Ovary (tissue), 9 donors: ENCODE data around the gene SMG1. TPM values are rescaled to one million over a fixed set of nuclear protein-coding genes. Genes with fewer than 3 reads are reported as not detected.

ENCODE experiments used
- DNase-seq, 5 donors: peaks; one replicate each; pipeline ENCODE4 v3.0.0-alpha.2; 2019 to 2020
- H3K27ac ChIP-seq, 2 donors: fragments of 200-600 bp; one replicate each; pipeline versions ENCODE4 v1.5.1 to v1.8.0; 2019 to 2022
- H3K27me3 ChIP-seq: fragments of 200-600 bp; one replicate; pipeline ENCODE4 v1.8.0; 2022
- H3K36me3 ChIP-seq: fragments of 200-600 bp; sonication (generic); one replicate; pipeline ENCODE4 v1.5.1; 2019
- H3K4me1 ChIP-seq: one replicate; pipeline ENCODE4 v1.8.1; 2013; ENCODE audit warnings: mild to moderate bottlenecking, moderate library complexity; ENCODE audit not compliant: insufficient read depth
- H3K4me3 ChIP-seq: fragments of 200-600 bp; sonication (generic); one replicate; pipeline ENCODE4 v1.5.1; 2017
- H3K9me3 ChIP-seq, 2 donors: fragments of 200-600 bp in 1 of 2; sonication (generic) in 1 of 2; one replicate each; pipeline versions ENCODE4 v1.5.1 to v1.8.1; 2013 to 2019; ENCODE audit warnings: mild to moderate bottlenecking in 1 of 2, moderate library complexity in 1 of 2
- EP300 ChIP-seq: sonication (generic); formaldehyde crosslinking; IDR thresholded peaks from one replicate; pipeline ENCODE4 v1.6.1; 2017; ENCODE audit warnings: antibody characterized with exemption
- POLR2A ChIP-seq: fragments of 450-650 bp; IDR thresholded peaks from one replicate; pipeline ENCODE4 v1.6.1; 2017; ENCODE audit warnings: antibody characterized with exemption, mild to moderate bottlenecking, moderate library complexity
- WGBS, 3 donors: extraction: QIAGEN DNeasy Blood & Tissue Kit in 1 of 3; methylation state at CpG; one replicate each; pipeline versions ENCODE4 v1.1.5 to v1.1.7; 2013 to 2017; 5-methylcytosine and 5-hydroxymethylcytosine counted together
- intact Hi-C, 4 donors: fragments of 100-400 bp; cut with DNase I; formaldehyde crosslinking; loops; one replicate each; pipeline versions ENCODE4 v1.11.0 to v1.15.1; 2022 to 2023
- polyA plus RNA-seq, 2 donors: library from polyadenylated mRNA; stranded (reverse); fragments of 200-250 nt in 1 of 2; fragments of 350-450 nt in 1 of 2; fragmentation: Illumina TruSeq in 1 of 2; extraction: RNeasy Lipid Tissue Mini Kit (QIAGEN cat#74804) in 1 of 2; gene quantifications; one replicate each; pipeline ENCODE4 v1.2.3, GENCODE V29; 2013 to 2014
- total RNA-seq, 7 donors: library from RNA; depleted of rRNA in 2 of 7; stranded (reverse); fragments of >200 nt in 2 of 7; fragmentation: NEBNext Ultra II Directional in 3 of 7; extraction: Animal tissue kit (Norgen Biotek cat#: 25700) in 3 of 7; gene quantifications; one replicate each; pipeline versions ENCODE4 v1.1.0 to v1.2.4, GENCODE V29; 2016 to 2023
- TF ChIP-seq, protein P1 (sequence below), 3 donors: fragments of 450-650 bp in 2 of 3; fragments of 200-600 bp in 1 of 3; IDR thresholded peaks; one replicate each; pipeline versions ENCODE4 v1.5.1 to v1.8.0; 2016 to 2022; ENCODE audit warnings: antibody characterized with exemption in 3 of 3, mild to moderate bottlenecking in 1 of 3
- donor health status: DM: no; HTN: no; CAD: no; lungs with moderate emphysema.
- donor health status: DM: no; HTN: no; CAD: no.
- donor health status: Bipolar disorder and iron deficiency.
- donor health status: DM: yes; HTN: yes; CAD: no.
- donor health status: DM: no; HTN: no; CAD: no.
- donor health status: DM: yes; HTN: yes; CAD: no.

The SMG1 gene
- total and polyA plus RNA-seq, 9 donors, result 12.5 to 94.5 (median 61.1) TPM

DNA sequence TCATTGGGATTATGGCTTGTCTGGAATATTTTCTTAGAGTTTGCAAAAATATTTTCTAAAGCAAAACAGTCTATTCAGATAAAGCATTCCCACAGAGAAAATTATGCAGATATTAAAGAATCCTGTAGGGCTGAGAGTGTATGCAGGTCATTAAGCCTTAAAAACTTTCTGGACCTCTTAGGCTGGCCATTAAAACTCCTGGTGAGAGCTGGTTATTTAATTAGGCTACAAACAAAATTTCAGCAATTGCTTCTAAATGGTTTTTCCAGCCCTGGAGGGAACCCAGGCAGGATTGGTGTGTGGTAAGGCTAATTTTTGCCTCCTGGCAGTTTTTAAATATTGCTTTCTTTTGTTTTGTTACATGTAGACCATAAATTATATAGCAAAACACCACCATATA is 27.3 kb upstream of the SMG1 start:
- Histone ChIP-seq H3K4me3 (no peak overlapping the region), H3K9me3 (no peaks in the 10 kb centered on the region), H3K36me3 (no peaks in the 10 kb centered on the region), H3K4me1 (no peaks in the 10 kb centered on the region), H3K27me3 (no peaks in the 10 kb centered on the region), H3K27ac (no peak overlapping the region)
- TF ChIP-seq EP300 (no peak), POLR2A (no peak)
- TF ChIP-seq, protein P1, sequence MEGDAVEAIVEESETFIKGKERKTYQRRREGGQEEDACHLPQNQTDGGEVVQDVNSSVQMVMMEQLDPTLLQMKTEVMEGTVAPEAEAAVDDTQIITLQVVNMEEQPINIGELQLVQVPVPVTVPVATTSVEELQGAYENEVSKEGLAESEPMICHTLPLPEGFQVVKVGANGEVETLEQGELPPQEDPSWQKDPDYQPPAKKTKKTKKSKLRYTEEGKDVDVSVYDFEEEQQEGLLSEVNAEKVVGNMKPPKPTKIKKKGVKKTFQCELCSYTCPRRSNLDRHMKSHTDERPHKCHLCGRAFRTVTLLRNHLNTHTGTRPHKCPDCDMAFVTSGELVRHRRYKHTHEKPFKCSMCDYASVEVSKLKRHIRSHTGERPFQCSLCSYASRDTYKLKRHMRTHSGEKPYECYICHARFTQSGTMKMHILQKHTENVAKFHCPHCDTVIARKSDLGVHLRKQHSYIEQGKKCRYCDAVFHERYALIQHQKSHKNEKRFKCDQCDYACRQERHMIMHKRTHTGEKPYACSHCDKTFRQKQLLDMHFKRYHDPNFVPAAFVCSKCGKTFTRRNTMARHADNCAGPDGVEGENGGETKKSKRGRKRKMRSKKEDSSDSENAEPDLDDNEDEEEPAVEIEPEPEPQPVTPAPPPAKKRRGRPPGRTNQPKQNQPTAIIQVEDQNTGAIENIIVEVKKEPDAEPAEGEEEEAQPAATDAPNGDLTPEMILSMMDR (IDR thresholded peaks at IDR 0.05), result no peak
- DNase-seq, result no peak
- intact Hi-C loops, result no loop called here

DNA sequence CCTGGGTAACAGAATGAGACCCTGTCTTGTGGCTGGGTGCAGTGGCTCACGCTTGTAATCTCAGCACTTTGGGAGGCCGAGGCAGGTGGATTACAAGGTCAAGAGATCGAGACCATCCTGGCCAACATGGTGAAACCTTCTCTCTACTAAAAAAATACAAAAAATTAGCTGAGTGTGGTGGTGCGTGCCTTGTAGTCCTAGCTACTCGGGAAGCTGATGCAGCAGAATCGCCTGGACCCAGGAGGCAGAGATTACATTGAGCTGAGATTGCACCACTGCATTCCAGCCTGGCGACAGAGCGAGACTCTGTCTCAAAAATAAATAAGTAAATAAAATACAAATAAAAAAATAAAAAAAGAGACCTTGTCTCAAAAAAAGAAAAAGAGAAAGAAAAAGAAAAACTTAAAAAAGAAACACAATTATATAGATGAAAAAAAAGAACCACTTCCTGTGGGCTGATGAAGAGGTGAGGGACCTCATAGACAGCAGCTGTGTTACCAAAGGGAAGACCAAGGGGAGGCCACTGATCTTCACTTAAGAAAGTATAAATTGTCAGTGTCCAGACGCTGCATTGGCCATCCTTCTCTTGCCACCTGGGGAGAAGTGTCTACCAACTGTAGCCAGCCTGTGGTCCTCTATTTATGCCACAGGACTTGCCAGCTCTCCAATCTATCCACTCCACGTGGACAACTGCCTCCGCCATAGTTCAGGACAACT is 24.4 kb upstream of the SMG1 start:
- no peak for DNase-seq
- Histone ChIP-seq H3K9me3 (no peaks in the 10 kb centered on the region), H3K4me3 (no peak overlapping the region), H3K27ac (no peak overlapping the region), H3K36me3 (no peaks in the 10 kb centered on the region), H3K4me1 (no peaks in the 10 kb centered on the region), H3K27me3 (no peaks in the 10 kb centered on the region)
- WGBS, 3 donors, result 85 to 89% (median 88%) methylated on average over 11 of the region's 11 CpGs
- intact Hi-C loops, result no loop called here
- TF ChIP-seq, protein P1 (IDR thresholded peaks at IDR 0.05), result no peak
- TF ChIP-seq EP300 (no peak), POLR2A (no peak)

DNA sequence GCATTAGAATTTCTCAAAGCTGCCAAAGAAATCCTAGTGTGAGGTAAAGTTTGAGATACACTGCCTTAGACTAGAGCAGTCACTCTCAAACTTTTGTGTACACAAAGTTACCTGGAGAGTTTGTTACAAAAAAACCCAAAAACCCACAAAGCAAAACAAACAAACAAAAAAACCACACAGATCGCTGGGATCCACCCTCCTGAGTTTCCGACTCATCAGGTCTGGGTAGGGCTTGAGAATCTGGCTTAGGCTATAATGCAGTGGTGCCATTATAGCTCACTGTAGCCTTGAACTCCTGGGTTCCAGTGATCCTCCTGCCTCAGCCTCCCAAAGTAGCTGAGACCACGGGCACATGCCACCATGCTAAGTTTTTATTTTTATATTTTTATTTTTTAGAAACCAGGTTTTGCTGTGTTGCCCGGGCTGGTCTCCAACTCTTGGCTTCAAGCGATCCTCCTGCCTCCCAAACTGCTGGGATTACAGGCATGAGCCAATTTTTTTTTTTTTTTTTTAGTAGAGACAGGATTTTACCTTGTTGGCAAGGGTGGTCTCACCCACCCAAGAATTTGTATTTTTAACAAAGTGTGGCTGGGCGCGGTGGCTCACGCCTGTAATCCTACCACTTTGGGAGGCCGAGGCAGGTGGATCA is 22.3 kb upstream of the SMG1 start:
- no peaks in the 10 kb centered on the region for H3K9me3 ChIP-seq
- DNase-seq, result no peak
- no peak overlapping the region for H3K4me3 ChIP-seq
- intact Hi-C loops, result no loop called here
- WGBS, 3 donors, result 81 to 85% (median 84%) methylated on average over 9 of the region's 9 CpGs
- H3K27me3 ChIP-seq, result no peaks in the 10 kb centered on the region
- TF ChIP-seq POLR2A (no peak), EP300 (no peak)
- TF ChIP-seq, protein P1 (IDR thresholded peaks at IDR 0.05), result no peak
- H3K4me1 ChIP-seq, result no peaks in the 10 kb centered on the region
- no peak overlapping the region for H3K27ac ChIP-seq
- H3K36me3 ChIP-seq, result no peaks in the 10 kb centered on the region

DNA sequence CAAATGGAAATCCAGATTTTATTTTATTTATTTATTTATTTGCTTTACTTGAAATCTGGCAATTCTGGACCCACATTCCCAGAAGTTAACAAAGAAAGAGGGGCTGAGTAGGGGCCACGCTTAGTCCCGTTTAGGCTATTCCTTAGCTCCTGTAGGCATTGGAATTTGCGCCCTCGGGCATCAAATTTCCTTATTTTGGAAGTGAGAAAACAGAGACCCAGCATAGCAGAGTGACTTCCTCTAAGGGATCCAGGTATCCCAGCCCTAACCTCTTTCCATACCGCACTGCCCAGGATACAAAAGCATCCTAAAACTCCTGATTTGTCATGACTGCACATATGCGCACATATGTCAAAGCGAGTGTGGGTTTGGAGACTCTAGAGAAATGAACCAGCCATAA is 19.0 kb upstream of the SMG1 start:
- Histone ChIP-seq H3K27me3 (no peaks in the 10 kb centered on the region), H3K4me3 (no peak overlapping the region), H3K4me1 (no peaks in the 10 kb centered on the region), H3K9me3 (no peaks in the 10 kb centered on the region), H3K27ac (no peak overlapping the region), H3K36me3 (no peaks in the 10 kb centered on the region)
- intact Hi-C loops, result no loop called here
- no peak for DNase-seq
- TF ChIP-seq, protein P1 (IDR thresholded peaks at IDR 0.05), result no peak
- no peak for TF ChIP-seq EP300
- no peak for TF ChIP-seq POLR2A
- 70 to 76% (median 75%) methylated on average over 7 of the region's 7 CpGs for WGBS, 3 donors
